GM12878 (cell line): ENCODE measurements around the gene CALHM2. TPM values are rescaled to one million over a fixed set of nuclear protein-coding genes. Genes with fewer than 3 reads are reported as not detected.

Source experiments
- ATAC-seq: fragments of 200-7000 bp; cut with Tn5 transposase; 3 replicates; pipeline ENCODE4 v1.9.1; 2020; ENCODE audit warnings: mild to moderate bottlenecking, moderate library complexity
- BruUV-seq: library from RNA; stranded (reverse); fragments of 400-500 nt; replicated peaks from 2 replicates; lab custom pipeline; 2021; lab: Mats Ljungman, UMichigan
- CTCF ChIA-PET: fragments of 300-600 bp; sonication (Branson Sonifier 250); formaldehyde crosslinking; extraction: SDS; loops from one replicate; lab custom pipeline; 2021; ENCODE audit warnings: inconsistent platforms; lab: Yijun Ruan, JAX
- POLR2A ChIA-PET: fragments of 350-600 bp; formaldehyde crosslinking; extraction: SDS; loops from one replicate; lab custom pipeline; 2021; ENCODE audit warnings: inconsistent platforms; lab: Charles Lee
- RAD21 ChIA-PET: fragments of 300-600 bp; sonication (Branson Sonifier 250); formaldehyde crosslinking; loops from one replicate; lab custom pipeline; 2023; ENCODE audit warnings: antibody characterized with exemption; ENCODE audit not compliant: unreplicated experiment; lab: Charles Lee
- SMC1A ChIA-PET: fragments of 300-600 bp; sonication (Branson Sonifier 250); formaldehyde crosslinking; loops from one replicate; lab custom pipeline; 2023; ENCODE audit not compliant: unreplicated experiment, uncharacterized antibody; lab: Charles Lee
- DNase-seq: peaks from one replicate; pipeline ENCODE4 v3.0.0-alpha.2; 2011; ENCODE audit warnings: low read depth, low spot score
- FAIRE-seq: peaks from 3 replicates; lab custom pipeline; 2011; peaks lifted over from hg19 to GRCh38; lab: Jason Lieb, UNC
- H2AFZ ChIP-seq: 2 replicates; pipeline ENCODE4 v1.6.0; 2011; ENCODE audit warnings: low read depth, low read length, control low read depth; ENCODE audit not compliant: control insufficient read depth
- H3K27ac ChIP-seq: 2 replicates; pipeline ENCODE4 v1.5.1; 2011; ENCODE audit warnings: control low read depth; ENCODE audit not compliant: control insufficient read depth, insufficient read depth
- H3K27me3 ChIP-seq, 2 experiments: replicated peaks in 1 of 2; 2 replicates each; pipeline versions ENCODE4 v1.6.0 to v1.6.1; 2011; ENCODE audit warnings: low read length in 1 of 2; ENCODE audit not compliant: control insufficient read depth in 2 of 2, insufficient read depth in 2 of 2
- H3K36me3 ChIP-seq, 2 experiments: 2 replicates each; pipeline ENCODE4 v1.5.1; 2011; ENCODE audit warnings: low read length in 1 of 2; ENCODE audit not compliant: control insufficient read depth in 2 of 2, insufficient read depth in 2 of 2
- H3K4me1 ChIP-seq: 2 replicates; pipeline ENCODE4 v1.6.1; 2011; ENCODE audit warnings: mild to moderate bottlenecking, low read length, moderate library complexity, mixed read lengths; ENCODE audit not compliant: control insufficient read depth, insufficient read depth
- H3K4me2 ChIP-seq: 2 replicates; pipeline ENCODE4 v1.6.0; 2011; ENCODE audit warnings: control low read depth; ENCODE audit not compliant: control insufficient read depth, insufficient read depth
- H3K4me3 ChIP-seq: fragments of 200-600 bp; sonication (generic); 2 replicates; pipeline ENCODE4 v1.5.1; 2016
- H3K79me2 ChIP-seq: 2 replicates; pipeline ENCODE4 v1.6.0; 2011; ENCODE audit warnings: low read length; ENCODE audit not compliant: control insufficient read depth, insufficient read depth
- H3K9ac ChIP-seq: 2 replicates; pipeline ENCODE4 v1.8.0; 2011; ENCODE audit warnings: low read length, control low read depth, mixed read lengths; ENCODE audit not compliant: control insufficient read depth, insufficient read depth
- H3K9me3 ChIP-seq: replicated peaks from 3 replicates; pipeline ENCODE4 v1.5.1; 2011; ENCODE audit warnings: mild to moderate bottlenecking, low read length; ENCODE audit not compliant: control insufficient read depth, insufficient read depth
- H4K20me1 ChIP-seq: 2 replicates; pipeline ENCODE4 v1.6.0; 2011; ENCODE audit not compliant: control insufficient read depth, insufficient read depth
- MTA3 ChIP-seq: IDR thresholded peaks from 2 replicates; pipeline ENCODE4 v1.6.1; 2012; ENCODE audit warnings: low read length, inconsistent platforms, borderline replicate concordance
- PKNOX1 ChIP-seq: fragments of 450-650 bp; IDR thresholded peaks from 2 replicates; pipeline ENCODE4 v1.6.1; 2016; ENCODE audit warnings: mild to moderate bottlenecking
- WGBS: methylation state at CpG from one replicate; pipeline ENCODE4 v1.1.6; 2016; ENCODE audit warnings: low lambda C conversion rate; ENCODE audit not compliant: insufficient replicate concordance, insufficient coverage; ENCODE audit errors: missing lambda C conversion rate; 5-methylcytosine and 5-hydroxymethylcytosine counted together
- in situ Hi-C: fragments of 300-500 bp; cut with MboI; formaldehyde crosslinking; loops from 9 replicates; pipeline ENCODE4 v1.14.3; 2018; ENCODE audit warnings: mixed read lengths
- intact Hi-C: fragments of 100-400 bp; cut with micrococcal nuclease; formaldehyde crosslinking; loops from one replicate; pipeline ENCODE4 v1.14.2; 2022; ENCODE audit not compliant: unreplicated experiment
- polyA plus RNA-seq, 11 experiments: library from polyadenylated mRNA; depleted of rRNA in 4 of 11; unstranded in 6 of 11; stranded (reverse) in 5 of 11; fragments of >200 nt; fragmentation: Nextera tagmentation in 4 of 11; fragmentation: Illumina TruSeq in 1 of 11; extraction: Ambion mirVana in 4 of 11; extraction: Trizol in 1 of 11; gene quantifications; 1 replicate in 1 of 11; 2 replicates in 10 of 11; pipeline versions ENCODE4 v1.2.1 to v1.2.3, GENCODE V29; 2011 to 2016; ENCODE audit warnings: inconsistent platforms in 2 of 11, missing spikeins in 2 of 11, low read depth in 1 of 11
- total RNA-seq, 4 experiments: library from RNA; depleted of rRNA in 3 of 4; stranded (reverse); fragments of >200 nt in 3 of 4; fragmentation: Illumina TruSeq in 1 of 4; extraction: Trizol in 1 of 4; gene quantifications; 2 replicates each; pipeline versions ENCODE4 v1.2.1 to v1.2.3, GENCODE V29; 2013 to 2021
- TF ChIP-seq, protein P1 (sequence below): IDR thresholded peaks from 2 replicates; pipeline ENCODE4 v1.6.1; 2011; ENCODE audit warnings: mild to moderate bottlenecking, low read depth, low read length, moderate library complexity; ENCODE audit not compliant: insufficient replicate concordance

The CALHM2 gene
- total and polyA plus RNA-seq, 10 of the 15 experiments (the other 5 are each of a cell fraction or from before 2014, with no cell fraction given): 0.60 to 23.7 (median 9.3) TPM

DNA sequence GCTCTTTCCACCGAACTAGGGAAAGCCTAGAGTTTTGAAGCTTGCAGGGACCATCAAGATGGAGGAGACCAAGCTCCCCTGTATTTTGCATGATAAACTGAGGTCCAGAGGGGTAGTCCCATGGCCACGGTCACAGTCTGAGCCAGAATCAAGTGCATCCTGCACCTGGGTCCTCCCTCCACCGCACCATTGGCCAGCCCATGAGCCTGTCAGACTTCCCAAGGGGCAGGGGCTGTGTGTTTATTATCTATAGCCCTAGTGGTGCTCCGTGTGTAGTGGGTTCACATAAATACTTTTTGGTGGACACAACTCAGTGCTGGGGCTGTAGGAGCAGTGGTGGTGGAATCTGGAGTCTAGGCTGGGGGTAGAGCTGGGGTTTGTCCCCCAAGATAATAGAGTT lies 23.3 kb upstream of the CALHM2 start:
- H3K9me3 ChIP-seq: no peaks in the 10 kb centered on the region
- peak; percentile 36; the same call in 1 of the 2 replicates for TF ChIP-seq PKNOX1
- TF ChIP-seq MTA3: no peak
- TF ChIP-seq, protein P1, sequence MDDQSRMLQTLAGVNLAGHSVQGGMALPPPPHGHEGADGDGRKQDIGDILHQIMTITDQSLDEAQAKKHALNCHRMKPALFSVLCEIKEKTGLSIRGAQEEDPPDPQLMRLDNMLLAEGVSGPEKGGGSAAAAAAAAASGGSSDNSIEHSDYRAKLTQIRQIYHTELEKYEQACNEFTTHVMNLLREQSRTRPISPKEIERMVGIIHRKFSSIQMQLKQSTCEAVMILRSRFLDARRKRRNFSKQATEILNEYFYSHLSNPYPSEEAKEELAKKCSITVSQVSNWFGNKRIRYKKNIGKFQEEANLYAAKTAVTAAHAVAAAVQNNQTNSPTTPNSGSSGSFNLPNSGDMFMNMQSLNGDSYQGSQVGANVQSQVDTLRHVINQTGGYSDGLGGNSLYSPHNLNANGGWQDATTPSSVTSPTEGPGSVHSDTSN: peak; percentile 17
- H3K4me1 ChIP-seq: peaks cover 36% of the 10 kb centered on the region
- H3K9ac ChIP-seq: no peak overlapping the region
- DNase-seq (no peak), ATAC-seq (no peak), FAIRE-seq (no peak)
- intact Hi-C loops: no loop called here
- CTCF ChIA-PET: interaction anchor here (0.7 to 10.6 kb wide), 18 partner anchors 9 to 407 kb away, joined by 3 to 195 read pairs (median 9); partner anchors contain the start of genes CALHM1, CALHM2, NEURL1 and NT5C2
- BruUV-seq: no TSS peak
- H3K4me2 ChIP-seq: no peak overlapping the region
- H3K4me3 ChIP-seq: no peak overlapping the region
- no peak overlapping the region for H2AFZ ChIP-seq
- 74% methylated on average over 4 of the region's 4 CpGs for WGBS
- POLR2A ChIA-PET: interaction anchor here (0.5 to 3.8 kb wide), 6 partner anchors 10 to 294 kb away, joined by 5 to 35 read pairs (median 11); partner anchors contain the start of genes CALHM1 and CALHM2
- H4K20me1 ChIP-seq: no peaks in the 10 kb centered on the region
- RAD21 ChIA-PET: interaction anchor here (0.7 to 4.7 kb wide), 11 partner anchors 8 to 825 kb away, joined by 3 to 73 read pairs (median 3); partner anchors contain the start of genes CALHM1 and CALHM2
- H3K36me3 ChIP-seq: no peaks in the 10 kb centered on the region
- in situ Hi-C loops: loop anchor here (5.0 kb wide), 1 partner anchor 58 kb away; no protein-coding TSS in a partner anchor
- no peaks in the 10 kb centered on the region for H3K27me3 ChIP-seq
- H3K79me2 ChIP-seq: no peaks in the 10 kb centered on the region
- SMC1A ChIA-PET: interaction anchor here (1.2 to 9.8 kb wide), 11 partner anchors 9 to 58 kb away, joined by 3 to 124 read pairs (median 10); partner anchors contain the start of genes CALHM1 and CALHM2
- no peak overlapping the region for H3K27ac ChIP-seq
